Astrocyte of the cerebellum (primary cell): ENCODE data around the gene C11orf71.

Experiments used
- DNase-seq: peaks from one replicate; pipeline ENCODE4 v3.0.0-alpha.2; 2011; ENCODE audit warnings: low read depth
- H3K4me3 ChIP-seq: 2 replicates; pipeline ENCODE4 v1.5.1; 2011; ENCODE audit warnings: mild to moderate bottlenecking, low read depth, low read length, moderate library complexity
- CTCF ChIP-seq: IDR thresholded peaks from 2 replicates; pipeline ENCODE4 v1.5.1; 2012; ENCODE audit warnings: low read length, low read depth, moderate library complexity, mild to moderate bottlenecking; ENCODE audit errors: missing control alignments
- in situ Hi-C: cut with HindIII; loops from 2 replicates; pipeline ENCODE4 v1.10.0; 2017; ENCODE audit warnings: low sequenced_read_pairs

Gene C11orf71

GRCh38 chr11:114400216-114400914, at the start of gene C11orf71, which contains the start of gene RBM7:
C11orf71 (minus strand) TSS chr11:114400511; CDS start chr11:114400331, 180 bp downstream.
RBM7 (plus strand) TSS chr11:114400666; CDS start chr11:114400672, 6 bp downstream.
- TF ChIP-seq CTCF = no peak
- in situ Hi-C loops = no loop called here

GRCh38 chr11:114449845-114450244, 49.5 kb upstream of the C11orf71 start:
- H3K4me3 ChIP-seq = no peak overlapping the region
- TF ChIP-seq CTCF = no peak
- in situ Hi-C loops = no loop called here
- no peak for DNase-seq

More at GRCh38 chr11:114400216-114400914, at the start of gene C11orf71, which contains the start of gene RBM7:
- peak; percentile 96 for DNase-seq
- H3K4me3 ChIP-seq = peak within 1 kb of the TSS; percentile 92

- no peak for DNase-seq
- no peak overlapping the region for H3K4me3 ChIP-seq
- in situ Hi-C loops = no loop called here
- TF ChIP-seq CTCF = no peak
Measured at GRCh38 chr11:114448749-114449482, 48.6 kb upstream of the C11orf71 start.

- no peak for DNase-seq
- TF ChIP-seq CTCF = no peak
- in situ Hi-C loops = no loop called here
- no peak overlapping the region for H3K4me3 ChIP-seq
Measured at GRCh38 chr11:114447892-114448291, 47.6 kb upstream of the C11orf71 start.

- in situ Hi-C loops = no loop called here
- no peak for TF ChIP-seq CTCF
- H3K4me3 ChIP-seq = no peak overlapping the region
- no peak for DNase-seq
Measured at GRCh38 chr11:114447444-114447843, 47.1 kb upstream of the C11orf71 start.

- TF ChIP-seq CTCF = no peak
- no peak for DNase-seq
- in situ Hi-C loops = no loop called here
- no peak overlapping the region for H3K4me3 ChIP-seq
Measured at GRCh38 chr11:114442536-114442935, 42.2 kb upstream of the C11orf71 start.
